HepG2 (cell line): ENCODE results near the gene RPS6KA2.

Experiments
- CEBPB ChIP-seq: IDR thresholded peaks from 2 replicates; pipeline ENCODE4 v1.6.1; 2011; ENCODE audit warnings: low read depth, low read length, improper control_type of control experiment, borderline replicate concordance
- PHF8 ChIP-seq: sonication (generic); formaldehyde crosslinking; IDR thresholded peaks from 2 replicates; pipeline ENCODE4 v1.5.0; 2020; ENCODE audit warnings: missing genetic modification reagents
- TBX3 ChIP-seq: fragments of 450-650 bp; IDR thresholded peaks from 2 replicates; pipeline ENCODE4 v1.6.1; 2017; ENCODE audit warnings: antibody characterized with exemption, mild to moderate bottlenecking, inconsistent platforms, borderline replicate concordance
- ZNF180 ChIP-seq: sonication (generic); formaldehyde crosslinking; IDR thresholded peaks from 2 replicates; pipeline ENCODE4 v1.4.0; 2020; ENCODE audit warnings: low read depth, missing genetic modification reagents, borderline replicate concordance
- ZNF30 ChIP-seq: sonication (generic); formaldehyde crosslinking; IDR thresholded peaks from 2 replicates; pipeline ENCODE4 v1.5.0; 2020; ENCODE audit warnings: mild to moderate bottlenecking, missing genetic modification reagents
- TF ChIP-seq, protein P1 (sequence below): sonication (generic); formaldehyde crosslinking; IDR thresholded peaks from 2 replicates; pipeline ENCODE4 v1.4.0; 2020; ENCODE audit warnings: missing genetic modification reagents
- TF ChIP-seq, protein P2 (sequence below): sonication (generic); formaldehyde crosslinking; IDR thresholded peaks from 2 replicates; pipeline ENCODE4 v1.5.0; 2020; ENCODE audit warnings: mild to moderate bottlenecking, missing genetic modification reagents, moderate library complexity
- TF ChIP-seq, protein P3 (sequence below), 2 experiments: IDR thresholded peaks; 2 replicates each; pipeline ENCODE4 v1.6.1; 2011 to 2012; ENCODE audit warnings: low read length in 2 of 2, borderline replicate concordance in 1 of 2, low read depth in 1 of 2, mild to moderate bottlenecking in 1 of 2, moderate library complexity in 1 of 2

DNA sequence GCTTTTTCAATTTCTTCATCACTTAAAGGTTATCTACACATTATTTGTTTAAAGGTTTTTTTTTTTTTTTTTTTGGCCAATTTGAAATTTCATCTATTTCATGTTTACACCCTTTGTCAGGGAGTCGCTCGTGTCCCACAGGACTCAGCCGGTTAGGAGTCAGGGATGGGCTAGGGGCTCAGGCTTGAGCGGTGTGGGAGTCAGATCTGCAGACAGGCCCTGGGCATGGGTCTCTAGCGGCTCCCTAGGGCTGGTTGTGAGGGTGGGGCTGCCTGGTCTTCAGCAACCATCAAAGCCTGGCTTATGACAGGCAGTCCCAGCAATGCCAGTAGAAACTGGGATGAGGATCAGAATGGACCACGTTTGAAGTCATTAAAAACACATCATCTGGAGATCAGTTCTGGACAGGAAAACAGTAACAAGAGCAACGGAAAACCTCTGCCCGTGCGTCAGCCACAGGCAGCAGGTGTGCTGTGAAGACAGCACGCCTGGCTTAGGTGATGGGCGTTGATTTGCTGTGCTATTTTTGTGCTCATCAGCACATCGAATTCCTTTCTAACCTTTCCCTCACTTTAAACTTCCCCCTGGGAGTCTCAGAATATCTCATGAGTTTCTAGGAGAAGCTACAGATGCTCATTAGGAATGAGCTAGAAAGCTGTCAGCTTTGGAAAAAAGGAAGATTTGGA lies 153.0 kb downstream of the RPS6KA2 start:
- TF ChIP-seq, protein P1, sequence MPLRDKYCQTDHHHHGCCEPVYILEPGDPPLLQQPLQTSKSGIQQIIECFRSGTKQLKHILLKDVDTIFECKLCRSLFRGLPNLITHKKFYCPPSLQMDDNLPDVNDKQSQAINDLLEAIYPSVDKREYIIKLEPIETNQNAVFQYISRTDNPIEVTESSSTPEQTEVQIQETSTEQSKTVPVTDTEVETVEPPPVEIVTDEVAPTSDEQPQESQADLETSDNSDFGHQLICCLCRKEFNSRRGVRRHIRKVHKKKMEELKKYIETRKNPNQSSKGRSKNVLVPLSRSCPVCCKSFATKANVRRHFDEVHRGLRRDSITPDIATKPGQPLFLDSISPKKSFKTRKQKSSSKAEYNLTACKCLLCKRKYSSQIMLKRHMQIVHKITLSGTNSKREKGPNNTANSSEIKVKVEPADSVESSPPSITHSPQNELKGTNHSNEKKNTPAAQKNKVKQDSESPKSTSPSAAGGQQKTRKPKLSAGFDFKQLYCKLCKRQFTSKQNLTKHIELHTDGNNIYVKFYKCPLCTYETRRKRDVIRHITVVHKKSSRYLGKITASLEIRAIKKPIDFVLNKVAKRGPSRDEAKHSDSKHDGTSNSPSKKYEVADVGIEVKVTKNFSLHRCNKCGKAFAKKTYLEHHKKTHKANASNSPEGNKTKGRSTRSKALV = no peak
- TF ChIP-seq ZNF30 (CRISPR knock-in tag) = no peak
- no peak for TF ChIP-seq PHF8 (CRISPR knock-in tag)
- TF ChIP-seq TBX3 = no peak
- no peak for TF ChIP-seq CEBPB
- TF ChIP-seq ZNF180 = no peak
- TF ChIP-seq, protein P2, sequence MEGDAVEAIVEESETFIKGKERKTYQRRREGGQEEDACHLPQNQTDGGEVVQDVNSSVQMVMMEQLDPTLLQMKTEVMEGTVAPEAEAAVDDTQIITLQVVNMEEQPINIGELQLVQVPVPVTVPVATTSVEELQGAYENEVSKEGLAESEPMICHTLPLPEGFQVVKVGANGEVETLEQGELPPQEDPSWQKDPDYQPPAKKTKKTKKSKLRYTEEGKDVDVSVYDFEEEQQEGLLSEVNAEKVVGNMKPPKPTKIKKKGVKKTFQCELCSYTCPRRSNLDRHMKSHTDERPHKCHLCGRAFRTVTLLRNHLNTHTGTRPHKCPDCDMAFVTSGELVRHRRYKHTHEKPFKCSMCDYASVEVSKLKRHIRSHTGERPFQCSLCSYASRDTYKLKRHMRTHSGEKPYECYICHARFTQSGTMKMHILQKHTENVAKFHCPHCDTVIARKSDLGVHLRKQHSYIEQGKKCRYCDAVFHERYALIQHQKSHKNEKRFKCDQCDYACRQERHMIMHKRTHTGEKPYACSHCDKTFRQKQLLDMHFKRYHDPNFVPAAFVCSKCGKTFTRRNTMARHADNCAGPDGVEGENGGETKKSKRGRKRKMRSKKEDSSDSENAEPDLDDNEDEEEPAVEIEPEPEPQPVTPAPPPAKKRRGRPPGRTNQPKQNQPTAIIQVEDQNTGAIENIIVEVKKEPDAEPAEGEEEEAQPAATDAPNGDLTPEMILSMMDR = no peak
- TF ChIP-seq, protein P3, sequence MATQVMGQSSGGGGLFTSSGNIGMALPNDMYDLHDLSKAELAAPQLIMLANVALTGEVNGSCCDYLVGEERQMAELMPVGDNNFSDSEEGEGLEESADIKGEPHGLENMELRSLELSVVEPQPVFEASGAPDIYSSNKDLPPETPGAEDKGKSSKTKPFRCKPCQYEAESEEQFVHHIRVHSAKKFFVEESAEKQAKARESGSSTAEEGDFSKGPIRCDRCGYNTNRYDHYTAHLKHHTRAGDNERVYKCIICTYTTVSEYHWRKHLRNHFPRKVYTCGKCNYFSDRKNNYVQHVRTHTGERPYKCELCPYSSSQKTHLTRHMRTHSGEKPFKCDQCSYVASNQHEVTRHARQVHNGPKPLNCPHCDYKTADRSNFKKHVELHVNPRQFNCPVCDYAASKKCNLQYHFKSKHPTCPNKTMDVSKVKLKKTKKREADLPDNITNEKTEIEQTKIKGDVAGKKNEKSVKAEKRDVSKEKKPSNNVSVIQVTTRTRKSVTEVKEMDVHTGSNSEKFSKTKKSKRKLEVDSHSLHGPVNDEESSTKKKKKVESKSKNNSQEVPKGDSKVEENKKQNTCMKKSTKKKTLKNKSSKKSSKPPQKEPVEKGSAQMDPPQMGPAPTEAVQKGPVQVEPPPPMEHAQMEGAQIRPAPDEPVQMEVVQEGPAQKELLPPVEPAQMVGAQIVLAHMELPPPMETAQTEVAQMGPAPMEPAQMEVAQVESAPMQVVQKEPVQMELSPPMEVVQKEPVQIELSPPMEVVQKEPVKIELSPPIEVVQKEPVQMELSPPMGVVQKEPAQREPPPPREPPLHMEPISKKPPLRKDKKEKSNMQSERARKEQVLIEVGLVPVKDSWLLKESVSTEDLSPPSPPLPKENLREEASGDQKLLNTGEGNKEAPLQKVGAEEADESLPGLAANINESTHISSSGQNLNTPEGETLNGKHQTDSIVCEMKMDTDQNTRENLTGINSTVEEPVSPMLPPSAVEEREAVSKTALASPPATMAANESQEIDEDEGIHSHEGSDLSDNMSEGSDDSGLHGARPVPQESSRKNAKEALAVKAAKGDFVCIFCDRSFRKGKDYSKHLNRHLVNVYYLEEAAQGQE (IDR thresholded peaks at IDR 0.05; ENCODE audit: borderline replicate concordance in 1 of 2, low read depth in 1 of 2, low read length in 2 of 2) = no peak
